Thoracic aorta (tissue), 2 donors: Measurements from ENCODE around the gene GK2. TPM values are rescaled to one million over a fixed set of nuclear protein-coding genes. Genes with fewer than 3 reads are reported as not detected.

Experiments
- ATAC-seq: fragments of 150-250 bp; one replicate; pipeline ENCODE4 v1.8.0; 2017; ENCODE audit warnings: low read depth; ENCODE audit not compliant: insufficient number of reproducible peaks, low FRiP score
- DNase-seq: peaks from one replicate; pipeline ENCODE4 v3.0.0-alpha.2; 2020; ENCODE audit warnings: low spot score
- H3K27ac ChIP-seq, 2 donors: fragments of 200-600 bp; sonication (generic); 1 replicate in 1 of 2; 2 replicates in 1 of 2; pipeline ENCODE4 v1.5.1; 2016; ENCODE audit warnings: mild to moderate bottlenecking in 2 of 2, moderate library complexity in 2 of 2
- H3K27me3 ChIP-seq: fragments of 200-600 bp; sonication (generic); replicated peaks from 2 replicates; pipeline ENCODE4 v1.6.0; 2016; ENCODE audit warnings: mild to moderate bottlenecking; ENCODE audit not compliant: insufficient read depth
- H3K36me3 ChIP-seq: fragments of 200-600 bp; sonication (generic); one replicate; pipeline ENCODE4 v1.5.1; 2016
- H3K4me1 ChIP-seq, 2 donors: fragments of 200-600 bp; sonication (generic); 1 replicate in 1 of 2; 2 replicates in 1 of 2; pipeline versions ENCODE4 v1.5.1 to v1.6.0; 2016; ENCODE audit warnings: low read depth in 2 of 2, mild to moderate bottlenecking in 1 of 2; ENCODE audit not compliant: control insufficient read depth in 1 of 2
- H3K4me3 ChIP-seq: fragments of 200-600 bp; sonication (generic); 2 replicates; pipeline ENCODE4 v1.5.1; 2016; ENCODE audit warnings: mild to moderate bottlenecking
- H3K9me3 ChIP-seq: fragments of 200-600 bp; sonication (generic); 2 replicates; pipeline ENCODE4 v1.5.1; 2016
- total RNA-seq, 2 donors: library from RNA; depleted of rRNA; stranded (reverse); fragments of >200 nt; gene quantifications; one replicate each; pipeline versions ENCODE4 v1.1.0 to v1.2.3, GENCODE V29; 2016
- TF ChIP-seq, protein P1 (sequence below): fragments of 200-600 bp; sonication (generic); IDR thresholded peaks from one replicate; pipeline ENCODE4 v1.5.1; 2019; ENCODE audit warnings: antibody characterized with exemption

The GK2 gene
- total RNA-seq: not detected

DNA sequence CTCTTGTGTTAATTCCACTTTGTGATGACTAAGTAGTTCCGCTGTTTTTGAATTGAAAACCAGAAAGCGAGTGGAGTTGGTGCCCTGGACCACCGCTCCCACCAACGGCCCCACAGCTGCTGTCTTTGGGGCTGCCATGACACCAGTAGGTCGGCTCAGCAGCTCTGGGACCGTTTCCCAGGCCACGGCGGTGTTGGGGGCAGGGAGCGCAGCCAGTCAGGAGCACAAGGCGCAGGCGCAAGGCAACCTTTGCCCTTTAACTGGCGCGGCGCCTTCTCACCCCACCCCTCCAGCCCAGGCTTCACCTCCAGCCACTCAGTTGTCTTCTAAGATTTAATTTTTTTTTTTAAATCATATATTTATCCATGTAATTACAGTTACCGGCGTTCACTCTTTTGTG, at the start of gene GK2:
GK2 (minus strand) TSS at position 166 of the 400 bp plus-strand sequence; CDS start at position 138, 28 bp downstream.
- ATAC-seq: no peak
- TF ChIP-seq, protein P1, sequence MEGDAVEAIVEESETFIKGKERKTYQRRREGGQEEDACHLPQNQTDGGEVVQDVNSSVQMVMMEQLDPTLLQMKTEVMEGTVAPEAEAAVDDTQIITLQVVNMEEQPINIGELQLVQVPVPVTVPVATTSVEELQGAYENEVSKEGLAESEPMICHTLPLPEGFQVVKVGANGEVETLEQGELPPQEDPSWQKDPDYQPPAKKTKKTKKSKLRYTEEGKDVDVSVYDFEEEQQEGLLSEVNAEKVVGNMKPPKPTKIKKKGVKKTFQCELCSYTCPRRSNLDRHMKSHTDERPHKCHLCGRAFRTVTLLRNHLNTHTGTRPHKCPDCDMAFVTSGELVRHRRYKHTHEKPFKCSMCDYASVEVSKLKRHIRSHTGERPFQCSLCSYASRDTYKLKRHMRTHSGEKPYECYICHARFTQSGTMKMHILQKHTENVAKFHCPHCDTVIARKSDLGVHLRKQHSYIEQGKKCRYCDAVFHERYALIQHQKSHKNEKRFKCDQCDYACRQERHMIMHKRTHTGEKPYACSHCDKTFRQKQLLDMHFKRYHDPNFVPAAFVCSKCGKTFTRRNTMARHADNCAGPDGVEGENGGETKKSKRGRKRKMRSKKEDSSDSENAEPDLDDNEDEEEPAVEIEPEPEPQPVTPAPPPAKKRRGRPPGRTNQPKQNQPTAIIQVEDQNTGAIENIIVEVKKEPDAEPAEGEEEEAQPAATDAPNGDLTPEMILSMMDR: no peak
- H3K36me3 ChIP-seq: no peaks in the 10 kb centered on the region
- H3K27me3 ChIP-seq: no peaks in the 10 kb centered on the region
- H3K4me1 ChIP-seq: no peaks in the 10 kb centered on the region
- no peak for DNase-seq
- H3K4me3 ChIP-seq: no peak within 1 kb of the TSS
- H3K27ac ChIP-seq: no peak within 1 kb of the TSS
- no peaks in the 10 kb centered on the region for H3K9me3 ChIP-seq

DNA sequence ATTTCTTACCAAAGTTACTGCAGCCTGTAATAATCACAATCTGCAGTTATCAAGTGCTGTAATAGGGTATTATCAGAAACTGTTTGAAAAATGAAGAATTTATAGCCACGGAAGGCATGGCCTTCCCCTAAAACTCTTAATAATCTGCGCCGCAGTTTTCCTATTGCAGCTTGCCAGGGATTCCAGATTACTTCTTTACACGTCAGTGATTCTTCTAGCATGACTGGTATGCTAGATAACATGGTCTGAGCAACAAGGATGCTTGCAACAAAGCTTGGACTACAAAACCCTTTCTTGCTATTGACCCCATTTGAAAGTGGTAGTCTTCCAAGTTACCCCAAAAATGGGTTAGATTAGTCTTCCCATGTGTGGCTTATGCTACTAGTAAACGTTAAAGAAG, 47.2 kb upstream of the GK2 start:
- Histone ChIP-seq H3K4me1 (no peaks in the 10 kb centered on the region), H3K27me3 (no peaks in the 10 kb centered on the region), H3K4me3 (no peak overlapping the region), H3K27ac (no peak overlapping the region), H3K36me3 (no peaks in the 10 kb centered on the region), H3K9me3 (no peaks in the 10 kb centered on the region)
- TF ChIP-seq, protein P1: no peak
- ATAC-seq (no peak), DNase-seq (no peak)

DNA sequence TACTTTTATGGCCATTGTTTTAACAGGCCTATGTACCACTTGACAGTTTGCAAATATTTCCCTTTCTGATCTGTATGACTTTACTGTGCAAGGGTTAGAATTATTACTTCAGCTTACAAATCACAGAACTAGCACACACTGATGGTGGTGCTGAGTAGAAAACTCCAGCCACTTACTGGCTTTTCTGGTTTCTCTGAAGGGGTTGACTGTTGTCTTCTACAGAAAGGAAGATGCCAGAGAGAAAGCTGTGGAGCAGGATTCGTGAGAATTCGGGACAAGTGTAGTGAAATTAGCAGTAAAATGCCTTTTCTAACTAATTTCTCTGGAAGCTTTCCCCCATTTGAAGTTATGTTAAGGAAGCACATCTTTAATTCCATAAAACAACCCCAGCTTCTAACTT, 46.6 kb upstream of the GK2 start:
- H3K4me1 ChIP-seq: no peaks in the 10 kb centered on the region
- H3K27me3 ChIP-seq: no peaks in the 10 kb centered on the region
- no peak overlapping the region for H3K4me3 ChIP-seq
- ATAC-seq (no peak), DNase-seq (no peak)
- TF ChIP-seq, protein P1: no peak
- no peaks in the 10 kb centered on the region for H3K36me3 ChIP-seq
- H3K27ac ChIP-seq: no peak overlapping the region
- no peaks in the 10 kb centered on the region for H3K9me3 ChIP-seq

DNA sequence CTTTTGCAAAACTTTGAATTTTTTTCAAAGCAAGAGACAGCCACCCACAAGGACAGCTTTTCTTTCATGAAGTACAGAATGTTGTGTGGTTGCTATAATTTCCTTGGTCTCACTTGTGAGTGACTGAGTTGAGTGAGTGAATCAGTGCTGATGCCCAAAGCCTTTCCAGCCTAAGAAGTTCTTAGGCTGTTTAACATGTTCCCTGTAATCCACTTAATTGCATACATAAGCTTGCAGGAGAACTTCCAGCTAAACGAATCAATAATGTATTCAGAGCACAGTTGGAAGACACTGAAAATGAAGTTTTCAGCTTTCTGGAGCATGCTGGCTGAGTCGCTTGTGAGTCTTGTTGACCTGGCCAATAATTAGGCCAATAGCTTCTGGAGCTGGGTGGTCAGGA, 42.0 kb upstream of the GK2 start:
- H3K4me1 ChIP-seq: no peaks in the 10 kb centered on the region
- DNase-seq: no peak
- H3K27me3 ChIP-seq: no peaks in the 10 kb centered on the region

DNA sequence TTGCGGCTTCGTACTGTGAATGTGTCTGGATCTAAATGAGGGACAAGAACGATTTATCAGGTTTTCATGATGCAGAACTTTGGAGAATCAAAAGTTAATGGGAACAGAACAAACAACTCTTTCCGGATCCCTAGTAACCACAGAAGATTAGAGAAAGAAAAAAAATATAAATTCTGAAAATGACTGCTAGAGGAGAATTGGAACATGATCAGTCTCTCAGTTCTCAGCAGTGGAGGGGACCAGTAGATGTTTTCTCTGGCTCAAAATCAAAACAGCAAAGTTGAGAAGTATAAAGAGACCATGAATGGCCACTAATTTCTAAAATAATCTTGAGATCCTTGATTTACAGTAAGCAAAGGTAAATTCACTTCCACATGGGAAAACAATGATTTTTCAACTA, 38.1 kb upstream of the GK2 start:
- no peak for DNase-seq
- Histone ChIP-seq H3K4me1 (no peaks in the 10 kb centered on the region), H3K27ac (no peak overlapping the region), H3K36me3 (no peaks in the 10 kb centered on the region), H3K27me3 (no peaks in the 10 kb centered on the region), H3K4me3 (no peak overlapping the region), H3K9me3 (no peaks in the 10 kb centered on the region)
- TF ChIP-seq, protein P1: no peak
- no peak for ATAC-seq

More for the DNA sequence above, 42.0 kb upstream of the GK2 start:
- no peak for ATAC-seq
- Histone ChIP-seq H3K9me3 (no peaks in the 10 kb centered on the region), H3K27ac (no peak overlapping the region), H3K36me3 (no peaks in the 10 kb centered on the region), H3K4me3 (no peak overlapping the region)
- TF ChIP-seq, protein P1: no peak
